Measurements from ENCODE around the gene KIR3DL3. TPM values are rescaled to one million over a fixed set of nuclear protein-coding genes. Genes with fewer than 3 reads are reported as not detected.
"Not testable (repeated sequence)": the region's sequence is repeated elsewhere in the genome, so short reads cannot be mapped to it uniquely, and the experiment has no call there.

The KIR3DL3 gene
- total and polyA plus RNA-seq, 8 donors, result not detected

- Histone ChIP-seq H3K9me3 (no peaks in the 10 kb centered on the region), H3K4me1 (no peaks in the 10 kb centered on the region), H3K4me3 (no peak overlapping the region), H3K36me3 (no peaks in the 10 kb centered on the region), H3K27me3 (no peaks in the 10 kb centered on the region), H3K27ac (no peak overlapping the region)
- no peak for ATAC-seq
- 64 to 70% methylated on average over 13 of the region's 13 CpGs for WGBS, 2 donors
- no peak for DNase-seq
- FAIRE-seq, result no peak
- no peak for TF ChIP-seq CTCF (IDR thresholded peaks at IDR 0.05)
- intact Hi-C loops (cut with DNase I), result no loop called here
These were observed 15.6 kb downstream of the KIR3DL3 start for GRCh38 chr19:54739587-54740497.

GRCh38 chr19:54741950-54742349, 17.7 kb downstream of the KIR3DL3 start:
- intact Hi-C loops (cut with DNase I); H3K9me3 ChIP-seq; H3K4me3 ChIP-seq; H3K4me1 ChIP-seq; DNase-seq; ATAC-seq; H3K27ac ChIP-seq; H3K36me3 ChIP-seq; FAIRE-seq; H3K27me3 ChIP-seq: not testable (repeated sequence)
- WGBS, 2 donors, result 35 to 38% methylated on average over 5 of the region's 5 CpGs

GRCh38 chr19:54744080-54744479, 19.8 kb downstream of the KIR3DL3 start:
- H3K4me3 ChIP-seq, result not testable (repeated sequence)

GRCh38 chr19:54747614-54748322, 23.5 kb downstream of the KIR3DL3 start:
- ATAC-seq; intact Hi-C loops (cut with DNase I); H3K27me3 ChIP-seq; H3K27ac ChIP-seq; H3K4me3 ChIP-seq; H3K36me3 ChIP-seq; DNase-seq; H3K4me1 ChIP-seq; H3K9me3 ChIP-seq; FAIRE-seq: not testable (repeated sequence)
- WGBS, 2 donors, result 48 to 63% methylated on average over 8 to 9 of the region's 9 CpGs

More at GRCh38 chr19:54744080-54744479, 19.8 kb downstream of the KIR3DL3 start:
- H3K4me1 ChIP-seq; FAIRE-seq; H3K9me3 ChIP-seq; H3K27me3 ChIP-seq; intact Hi-C loops (cut with DNase I); H3K36me3 ChIP-seq; H3K27ac ChIP-seq; DNase-seq; ATAC-seq: not testable (repeated sequence)
- WGBS, 2 donors, result 47 to 58% methylated on average over 3 to 5 of the region's 5 CpGs

- H3K27ac ChIP-seq; intact Hi-C loops (cut with DNase I); FAIRE-seq; H3K4me1 ChIP-seq; H3K4me3 ChIP-seq; ATAC-seq; H3K27me3 ChIP-seq; DNase-seq; H3K9me3 ChIP-seq; H3K36me3 ChIP-seq: not testable (repeated sequence)
- WGBS, 2 donors, result 23 to 38% methylated on average over 6 of the region's 6 CpGs
These were observed 26.0 kb downstream of the KIR3DL3 start for GRCh38 chr19:54750276-54750675.

DNA sequence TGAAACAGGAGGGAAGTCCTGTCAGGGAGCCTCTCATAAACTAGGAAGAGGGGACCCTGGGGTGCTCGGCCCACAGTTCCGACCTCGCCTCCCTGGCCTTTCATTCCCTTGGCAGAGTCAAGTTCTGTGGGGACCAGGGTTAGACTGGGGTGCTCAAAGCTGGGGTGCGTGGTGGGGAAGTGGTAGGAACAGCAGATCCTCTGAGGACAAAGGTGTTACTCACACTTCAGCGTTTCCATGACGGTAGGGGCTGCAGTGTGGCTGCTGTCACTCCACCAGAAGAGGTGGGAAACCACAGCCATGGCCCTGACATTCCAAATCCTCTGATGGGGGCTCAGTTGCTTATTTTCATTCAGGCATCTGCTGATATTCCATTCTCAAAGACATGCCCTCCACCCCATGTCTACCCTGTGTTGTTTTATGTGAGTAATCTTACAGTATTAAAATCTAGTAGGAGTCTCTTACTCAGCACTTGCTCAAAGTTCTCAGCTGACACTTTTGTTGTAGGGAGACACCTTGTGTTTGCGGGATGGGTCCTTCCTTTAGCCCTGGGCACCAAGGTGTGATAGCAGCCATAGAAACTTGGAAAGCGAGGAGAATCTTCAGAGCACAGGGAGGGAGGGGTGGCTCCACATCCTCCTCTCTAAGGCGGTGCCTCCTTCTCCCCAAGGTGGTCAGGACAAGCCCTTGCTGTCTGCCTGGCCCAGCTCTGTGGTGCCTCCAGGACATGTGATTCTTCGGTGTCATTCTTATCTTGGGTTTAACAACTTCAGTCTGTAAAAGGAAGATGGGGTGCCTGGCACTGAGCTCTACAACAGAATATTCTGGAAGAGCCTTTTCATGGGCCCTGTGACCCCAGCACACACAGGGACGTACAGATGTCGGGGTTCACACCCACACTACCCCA, 32.2 kb downstream of the KIR3DL3 start:
- DNase-seq; intact Hi-C loops (cut with DNase I); ATAC-seq; H3K36me3 ChIP-seq; H3K27ac ChIP-seq; FAIRE-seq; H3K4me1 ChIP-seq; H3K9me3 ChIP-seq; H3K27me3 ChIP-seq; H3K4me3 ChIP-seq: not testable (repeated sequence)
- 47 to 78% methylated on average over 10 to 11 of the region's 12 CpGs for WGBS, 2 donors

DNA sequence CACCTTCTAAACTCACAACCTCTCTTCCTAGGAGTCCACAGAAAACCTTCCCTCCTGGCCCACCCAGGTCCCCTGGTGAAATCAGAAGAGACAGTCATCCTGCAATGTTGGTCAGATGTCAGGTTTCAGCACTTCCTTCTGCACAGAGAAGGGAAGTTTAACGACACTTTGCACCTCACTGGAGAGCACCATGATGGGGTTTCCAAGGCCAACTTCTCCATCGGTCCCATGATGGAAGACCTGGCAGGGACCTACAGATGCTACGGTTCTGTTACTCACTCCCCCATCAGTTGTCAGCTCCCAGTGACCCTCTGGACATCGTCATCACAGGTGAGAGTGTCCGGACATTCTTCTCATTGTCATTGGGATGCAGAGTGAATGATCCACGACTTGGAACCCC, 34.3 kb downstream of the KIR3DL3 start:
- H3K4me1 ChIP-seq; H3K9me3 ChIP-seq; H3K27me3 ChIP-seq; DNase-seq; intact Hi-C loops (cut with DNase I); H3K36me3 ChIP-seq; H3K27ac ChIP-seq; FAIRE-seq; ATAC-seq; H3K4me3 ChIP-seq: not testable (repeated sequence)
- 37 to 41% methylated on average over 6 of the region's 6 CpGs for WGBS, 2 donors

DNA sequence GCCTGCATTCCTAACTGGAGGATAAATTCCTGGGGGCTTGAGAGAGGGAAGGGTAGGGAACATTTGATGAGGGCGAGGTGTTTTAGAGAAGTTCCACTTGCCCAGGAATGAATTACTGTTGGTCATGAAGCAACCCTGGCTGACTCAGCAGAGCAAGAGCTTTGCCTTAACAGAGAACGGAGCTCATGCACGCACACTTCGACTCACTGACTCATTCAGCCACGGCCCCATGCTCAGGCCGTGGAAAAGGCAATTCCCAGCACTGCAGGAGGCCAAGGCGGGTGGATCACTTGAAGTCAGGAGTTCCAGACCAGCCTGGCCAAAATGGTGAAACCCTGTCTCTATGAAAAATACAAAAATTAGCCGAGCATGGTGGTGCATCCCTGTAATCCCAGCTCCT, 40.0 kb downstream of the KIR3DL3 start:
- H3K27me3 ChIP-seq; H3K9me3 ChIP-seq; ATAC-seq; H3K27ac ChIP-seq; H3K4me3 ChIP-seq; FAIRE-seq; intact Hi-C loops (cut with DNase I); H3K36me3 ChIP-seq; DNase-seq; H3K4me1 ChIP-seq: not testable (repeated sequence)
- WGBS, 2 donors, result 41 to 52% methylated on average over 8 of the region's 8 CpGs

GRCh38 chr19:54766464-54766863, 42.2 kb downstream of the KIR3DL3 start:
- H3K9me3 ChIP-seq; H3K4me3 ChIP-seq; intact Hi-C loops (cut with DNase I); DNase-seq; H3K36me3 ChIP-seq; H3K4me1 ChIP-seq; H3K27ac ChIP-seq; FAIRE-seq; ATAC-seq; H3K27me3 ChIP-seq: not testable (repeated sequence)
- 52 to 53% methylated on average over 4 of the region's 4 CpGs for WGBS, 2 donors

DNA sequence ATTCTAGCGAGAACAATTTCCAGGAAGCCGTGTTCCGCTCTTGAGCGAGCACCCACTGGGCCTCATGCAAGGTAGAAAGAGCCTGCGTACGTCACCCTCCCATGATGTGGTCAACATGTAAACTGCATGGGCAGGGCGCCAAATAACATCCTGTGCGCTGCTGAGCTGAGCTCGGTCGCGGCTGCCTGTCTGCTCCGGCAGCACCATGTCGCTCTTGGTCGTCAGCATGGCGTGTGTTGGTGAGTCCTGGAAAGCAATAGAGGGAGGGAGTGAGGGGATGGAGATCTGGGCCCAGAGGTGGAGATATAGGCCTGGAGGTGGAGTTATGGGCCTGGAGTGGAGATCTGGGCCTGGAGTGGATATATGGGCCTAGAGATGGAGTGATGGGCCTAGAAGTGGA, 45.4 kb downstream of the KIR3DL3 start, which contains the start of gene KIR2DL1:
TSS of gene KIR2DL1 (plus strand) at position 148 of the 400 bp plus-strand sequence. CDS start at position 206, 58 bp downstream.
- H3K9me3 ChIP-seq; FAIRE-seq; H3K4me3 ChIP-seq; H3K4me1 ChIP-seq; H3K27ac ChIP-seq; ATAC-seq; DNase-seq; intact Hi-C loops (cut with DNase I); H3K27me3 ChIP-seq; H3K36me3 ChIP-seq: not testable (repeated sequence)
- 88 to 92% methylated on average over 15 of the region's 15 CpGs for WGBS, 2 donors
